DND-41 (cell line): ENCODE measurements around the gene MRPS31.

ENCODE experiments used
- ATAC-seq: fragments of 200-7000 bp; cut with Tn5 transposase; 3 replicates; pipeline ENCODE4 v1.9.1; 2021; ENCODE audit warnings: low read depth; ENCODE audit not compliant: insufficient read depth
- DNase-seq: peaks from one replicate; pipeline ENCODE4 v3.0.0-alpha.2; 2020
- H2AFZ ChIP-seq: 2 replicates; pipeline ENCODE4 v1.6.0; 2012; ENCODE audit warnings: low read depth, low read length
- H3K27ac ChIP-seq: 2 replicates; pipeline ENCODE4 v1.5.1; 2012; ENCODE audit warnings: low read length, inconsistent platforms
- H3K27me3 ChIP-seq: fragments of 200-600 bp; sonication (generic); 2 replicates; pipeline ENCODE4 v1.6.0; 2012; ENCODE audit warnings: low read length, mild to moderate bottlenecking, inconsistent platforms; ENCODE audit not compliant: insufficient read depth, poor library complexity
- H3K36me3 ChIP-seq: 2 replicates; pipeline ENCODE4 v1.5.1; 2012; ENCODE audit warnings: low read length, inconsistent platforms; ENCODE audit not compliant: insufficient read depth
- H3K4me1 ChIP-seq: 2 replicates; pipeline ENCODE4 v1.5.1; 2012; ENCODE audit warnings: mild to moderate bottlenecking, low read length; ENCODE audit not compliant: insufficient read depth
- H3K4me2 ChIP-seq: 2 replicates; pipeline ENCODE4 v1.6.0; 2012; ENCODE audit warnings: mild to moderate bottlenecking, moderate library complexity, low read length, inconsistent platforms; ENCODE audit not compliant: insufficient read depth
- H3K4me3 ChIP-seq, 2 experiments: fragments of 200-600 bp in 1 of 2; shearing (Covaris generic) in 1 of 2; 2 replicates each; pipeline ENCODE4 v1.5.1; 2012 to 2016; ENCODE audit warnings: inconsistent platforms in 2 of 2, low read length in 2 of 2, mild to moderate bottlenecking in 2 of 2, low read depth in 1 of 2, moderate library complexity in 1 of 2
- H3K79me2 ChIP-seq: 2 replicates; pipeline ENCODE4 v1.6.0; 2012; ENCODE audit warnings: low read length, inconsistent platforms; ENCODE audit not compliant: insufficient read depth
- H3K9ac ChIP-seq: 2 replicates; pipeline ENCODE4 v1.6.0; 2012; ENCODE audit warnings: low read depth, mild to moderate bottlenecking, inconsistent platforms, low read length, moderate library complexity
- H3K9me3 ChIP-seq: 2 replicates; pipeline ENCODE4 v1.5.1; 2012; ENCODE audit warnings: low read length, moderate library complexity, mild to moderate bottlenecking, inconsistent platforms; ENCODE audit not compliant: insufficient read depth, severe bottlenecking
- H4K20me1 ChIP-seq: 2 replicates; pipeline ENCODE4 v1.6.0; 2012; ENCODE audit warnings: low read length; ENCODE audit not compliant: insufficient read depth
- CTCF ChIP-seq: IDR thresholded peaks from 2 replicates; pipeline ENCODE4 v1.5.1; 2012; ENCODE audit warnings: borderline replicate concordance, low read length, moderate library complexity, mild to moderate bottlenecking; ENCODE audit not compliant: poor library complexity, severe bottlenecking; ENCODE audit errors: extremely low read depth
- EZH2 ChIP-seq: IDR thresholded peaks from 3 replicates; pipeline ENCODE4 v1.6.1; 2012; ENCODE audit warnings: borderline replicate concordance, low read depth, mild to moderate bottlenecking, moderate library complexity, low read length, inconsistent platforms; ENCODE audit not compliant: severe bottlenecking

MRPS31 gene

DNA sequence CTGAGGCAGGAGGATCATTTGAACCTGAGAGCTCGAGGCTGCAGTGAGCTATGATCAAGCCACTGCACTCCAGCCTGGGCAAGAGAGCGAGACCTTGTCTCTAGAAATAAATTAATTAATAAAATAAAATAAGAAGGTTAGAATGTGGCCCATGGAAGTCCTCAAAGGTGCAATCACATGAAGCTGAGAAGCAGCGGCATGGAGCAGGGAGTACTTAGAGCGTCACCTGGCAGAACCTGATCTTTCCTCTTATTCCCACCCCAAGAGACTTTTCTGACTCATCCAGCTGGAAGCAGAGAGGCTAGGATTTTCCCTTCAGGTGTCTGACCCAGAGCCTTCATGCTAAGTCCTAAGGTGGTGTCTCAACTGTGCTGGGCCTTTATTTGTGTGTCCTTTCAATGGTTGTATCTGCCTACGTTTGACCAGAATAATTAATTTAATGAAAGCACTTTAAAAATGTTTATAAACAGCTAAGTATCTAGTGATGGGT, 8.9 kb upstream of the MRPS31 start:
- H3K79me2 ChIP-seq, result no peaks in the 10 kb centered on the region
- ATAC-seq, result no peak
- peaks cover 22% of the 10 kb centered on the region for H3K4me1 ChIP-seq
- H4K20me1 ChIP-seq, result no peaks in the 10 kb centered on the region
- H3K9me3 ChIP-seq, result no peaks in the 10 kb centered on the region
- no peak for TF ChIP-seq CTCF
- no peak for TF ChIP-seq EZH2
- H3K4me3 ChIP-seq, result no peak overlapping the region
- no peak overlapping the region for H3K4me2 ChIP-seq
- H3K36me3 ChIP-seq, result no peaks in the 10 kb centered on the region
- no peak for DNase-seq
- no peak overlapping the region for H2AFZ ChIP-seq
- no peak overlapping the region for H3K27ac ChIP-seq
- H3K27me3 ChIP-seq, result no peaks in the 10 kb centered on the region
- H3K9ac ChIP-seq, result no peak overlapping the region

DNA sequence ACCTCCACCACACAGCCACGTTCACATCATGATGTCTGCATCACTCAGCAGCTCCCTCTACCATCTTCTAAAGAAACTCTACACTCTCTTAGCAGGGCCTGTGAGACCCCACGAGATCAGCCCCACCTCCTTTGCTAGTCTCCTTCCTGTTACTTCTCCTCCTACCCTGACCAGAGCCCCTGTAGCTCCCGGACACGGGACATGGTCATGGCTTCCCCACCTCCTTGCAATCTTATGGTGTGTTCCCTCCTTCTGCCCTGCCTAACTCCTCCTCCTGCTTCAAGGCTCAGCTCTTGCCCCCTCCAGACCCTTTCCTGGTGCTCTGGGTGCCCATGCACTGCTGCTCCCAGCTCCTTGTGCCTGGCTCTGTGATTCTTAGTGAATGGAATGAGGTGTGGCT, 8.1 kb upstream of the MRPS31 start:
- Histone ChIP-seq H3K4me2 (no peak overlapping the region), H3K9ac (no peak overlapping the region), H3K27ac (no peak overlapping the region)

GRCh38 chr13:40777809-40778175, 6.8 kb upstream of the MRPS31 start:
- TF ChIP-seq CTCF (no peak), EZH2 (no peak)
- Histone ChIP-seq H3K9me3 (no peaks in the 10 kb centered on the region), H3K79me2 (no peaks in the 10 kb centered on the region), H3K27ac (peak overlapping the region; percentile 63), H3K9ac (no peak overlapping the region), H4K20me1 (no peaks in the 10 kb centered on the region), H2AFZ (peak overlapping the region; percentile 52), H3K36me3 (no peaks in the 10 kb centered on the region), H3K4me2 (no peak overlapping the region), H3K4me3 (no peak overlapping the region), H3K4me1 (peaks cover 22% of the 10 kb centered on the region), H3K27me3 (no peaks in the 10 kb centered on the region)
- ATAC-seq (no peak), DNase-seq (no peak)

More for the DNA sequence above, 8.1 kb upstream of the MRPS31 start:
- H3K79me2 ChIP-seq, result no peaks in the 10 kb centered on the region
- no peak overlapping the region for H3K4me3 ChIP-seq
- no peak overlapping the region for H2AFZ ChIP-seq
- H3K27me3 ChIP-seq, result no peaks in the 10 kb centered on the region
- TF ChIP-seq EZH2, result no peak
- no peak for TF ChIP-seq CTCF
- no peaks in the 10 kb centered on the region for H3K9me3 ChIP-seq
- no peaks in the 10 kb centered on the region for H3K36me3 ChIP-seq
- no peaks in the 10 kb centered on the region for H4K20me1 ChIP-seq
- DNase-seq (no peak), ATAC-seq (no peak)
- peaks cover 22% of the 10 kb centered on the region for H3K4me1 ChIP-seq
